SKM-1 (cell line): Measurements from ENCODE around the gene DPH6.
"Not testable (repeated sequence)": the region's sequence is repeated elsewhere in the genome, so short reads cannot be mapped to it uniquely, and the experiment has no call there.

Experiments
- DNase-seq: peaks from one replicate; lab custom pipeline; 2025; ENCODE audit not compliant: unreplicated experiment; lab: John Stamatoyannopoulos, UW

The DPH6 gene

DNA sequence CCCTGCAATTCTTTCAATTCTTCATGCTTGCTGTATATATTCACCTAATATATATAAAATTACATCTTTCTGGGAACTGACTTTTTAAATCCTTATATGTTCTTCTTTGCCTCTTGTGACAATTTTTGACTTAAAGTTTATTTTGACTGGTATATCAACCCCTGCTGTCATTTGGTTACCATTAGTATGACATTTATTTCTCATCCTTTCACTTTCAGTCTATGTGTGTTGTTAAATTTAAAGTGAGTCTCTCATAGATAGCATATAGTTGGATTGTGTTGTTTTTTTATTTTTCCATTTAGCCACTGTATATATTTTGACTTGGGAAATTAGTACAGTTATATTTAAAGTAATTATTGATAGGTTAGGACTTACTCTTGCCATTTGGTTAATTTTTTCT is 194.9 kb downstream of the DPH6 start:
- no peak for DNase-seq

DNA sequence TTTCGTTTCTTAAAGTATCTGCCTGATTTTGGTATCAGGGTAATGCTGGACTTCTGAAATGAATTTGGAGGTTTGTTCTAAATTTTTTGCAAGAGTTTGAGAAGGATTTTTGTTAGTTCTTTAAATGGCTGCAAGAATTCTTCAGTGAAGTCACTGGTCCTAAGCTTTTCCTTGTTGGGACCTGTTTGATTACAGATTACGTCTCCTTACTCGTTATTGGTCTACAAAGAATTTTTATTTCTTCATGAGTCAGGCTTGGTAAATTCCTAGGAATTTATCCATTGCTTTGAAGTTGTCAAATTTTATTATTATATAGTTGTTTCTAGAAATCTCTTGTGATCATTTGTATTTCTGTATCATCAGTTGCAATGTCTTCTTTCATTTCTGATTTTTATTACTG is 196.0 kb downstream of the DPH6 start:
- DNase-seq: no peak

GRCh38 chr15:35330916-35331315 is 215.0 kb downstream of the DPH6 start:
- DNase-seq: no peak

DNA sequence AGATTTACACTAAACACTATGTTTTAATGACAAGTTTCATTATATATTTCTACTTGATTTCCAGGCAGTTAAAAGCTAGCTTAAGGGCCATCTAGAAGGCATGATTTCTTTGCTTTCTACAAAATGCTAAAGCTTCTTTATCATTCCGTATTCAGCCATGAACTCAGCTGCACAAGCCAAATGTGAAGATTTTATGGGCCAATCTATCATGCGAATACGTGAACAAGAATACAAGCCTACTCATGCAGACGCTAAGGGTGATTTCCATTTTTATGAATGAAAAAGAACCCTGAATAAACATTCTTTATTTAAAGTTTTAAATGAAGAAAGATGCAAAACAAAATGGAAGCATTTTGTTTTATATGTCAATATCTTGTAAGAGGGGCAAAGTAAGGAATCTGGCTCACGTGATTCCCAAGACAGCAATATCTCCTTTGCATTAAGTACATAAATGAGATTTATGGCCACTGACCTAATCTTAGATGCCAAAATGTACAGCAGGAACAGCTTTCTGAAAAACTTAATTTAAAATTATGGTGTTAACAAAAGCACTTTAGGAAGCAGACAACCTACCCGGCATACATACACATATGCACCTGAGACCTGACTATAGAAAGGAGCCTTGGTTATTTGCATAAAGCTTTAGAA is 215.8 kb downstream of the DPH6 start:
- DNase-seq: no peak

DNA sequence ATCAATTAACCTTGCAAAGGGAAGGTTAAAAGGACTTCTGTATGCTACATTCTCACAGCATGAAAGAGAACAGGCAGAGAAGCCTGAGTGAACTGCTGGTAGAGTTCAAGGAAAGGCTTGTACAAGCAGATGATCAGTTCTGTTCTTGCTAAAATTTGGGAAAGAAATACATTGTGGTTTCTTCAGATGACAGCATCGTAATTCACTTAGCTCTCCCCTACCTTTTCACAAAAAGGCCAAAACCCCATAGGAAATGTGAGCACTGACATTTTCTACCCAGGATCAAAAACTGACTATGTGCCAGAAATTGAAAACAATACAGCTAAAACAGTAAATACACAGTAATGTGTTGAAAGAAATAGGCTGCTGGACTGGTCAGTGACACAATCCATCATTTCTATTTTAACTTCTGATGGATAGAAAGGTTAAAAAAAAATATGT is 216.4 kb downstream of the DPH6 start:
- DNase-seq: no peak

DNA sequence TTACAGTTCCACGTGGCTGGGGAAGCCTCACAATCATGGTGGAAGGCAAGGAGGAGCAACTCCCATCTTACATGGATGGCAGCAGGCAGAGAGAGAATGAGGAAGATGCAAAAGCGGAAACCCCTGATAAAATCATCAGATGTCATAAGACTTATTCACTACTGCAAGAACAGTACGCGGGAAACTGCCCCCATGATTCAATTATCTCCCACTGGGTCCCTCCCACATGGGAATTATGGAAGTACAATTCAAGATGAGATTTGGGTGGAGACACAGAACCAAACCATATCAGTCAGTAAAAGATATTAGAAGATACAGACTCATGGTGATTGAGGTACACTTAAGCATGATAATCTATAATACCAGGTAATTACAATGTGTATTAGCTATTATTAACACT is 217.1 kb downstream of the DPH6 start:
- DNase-seq: not testable (repeated sequence)

DNA sequence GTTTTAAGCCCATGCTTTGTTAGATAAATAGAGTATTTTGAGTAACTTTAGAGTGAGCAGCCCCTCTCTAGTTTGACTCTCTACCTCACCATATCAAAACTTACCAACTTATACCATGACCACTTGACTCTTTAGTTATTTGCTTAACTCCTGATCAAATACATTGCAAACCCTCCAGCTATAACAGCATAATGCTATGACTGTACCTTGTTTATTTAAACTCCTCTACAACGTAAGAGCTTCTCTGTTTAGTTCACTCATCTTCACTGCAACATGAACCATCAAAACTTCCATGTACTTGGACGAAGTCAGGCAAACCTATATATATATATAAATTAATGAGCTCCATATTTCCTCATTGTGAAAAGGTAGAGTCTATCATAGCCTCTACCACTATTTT is 218.2 kb downstream of the DPH6 start:
- DNase-seq: no peak

DNA sequence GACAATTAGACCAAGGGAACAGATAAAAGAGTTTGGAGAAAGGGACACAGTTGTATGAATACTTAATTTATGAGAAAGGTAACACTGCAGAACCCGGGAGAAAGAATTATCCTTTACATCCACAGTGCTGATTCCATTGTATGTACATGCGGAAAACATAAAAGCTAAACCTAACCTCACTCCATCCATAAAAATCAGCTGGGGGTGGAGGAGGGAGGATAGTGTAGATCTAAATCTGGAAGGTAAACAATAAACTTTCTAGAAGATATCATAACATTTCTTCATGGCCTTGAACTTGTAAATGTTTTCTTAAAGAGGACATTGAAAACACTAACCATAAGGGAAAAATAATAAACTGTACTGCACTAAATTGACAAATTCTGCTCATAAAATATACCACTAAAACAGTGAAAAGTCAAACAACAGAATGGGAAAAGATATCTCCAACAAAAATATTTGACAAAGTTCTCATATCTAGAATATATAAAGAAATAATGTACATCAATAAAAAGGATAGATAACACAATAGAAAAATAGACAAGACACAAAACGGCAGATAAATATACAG is 220.5 kb downstream of the DPH6 start:
- DNase-seq: no peak

GRCh38 chr15:35323141-35323540 is 222.8 kb downstream of the DPH6 start:
- DNase-seq: no peak

DNA sequence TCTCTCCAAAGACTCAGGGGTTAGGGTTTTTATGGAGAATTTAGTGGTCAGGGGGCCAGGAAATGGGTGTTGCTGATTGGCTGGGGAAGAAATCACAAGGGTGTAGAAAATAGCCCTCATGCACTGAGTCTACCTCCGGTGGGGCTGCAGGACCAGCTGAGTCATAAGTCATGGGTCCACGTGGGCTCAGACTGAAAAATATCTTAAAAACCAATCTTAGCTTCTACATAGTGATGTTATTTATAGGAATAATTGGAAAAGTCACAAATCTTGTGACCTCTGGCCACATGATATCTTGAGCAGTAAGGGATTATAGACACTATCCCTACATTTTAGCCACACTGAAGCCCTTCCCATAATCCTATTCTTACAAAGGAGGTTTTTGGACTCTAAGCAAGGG is 224.0 kb downstream of the DPH6 start:
- DNase-seq: no peak

- no peak for DNase-seq
Measured at GRCh38 chr15:35320911-35321310, 225.1 kb downstream of the DPH6 start.
